Measurements from ENCODE around the gene APPBP2. TPM values are rescaled to one million over a fixed set of nuclear protein-coding genes. Genes with fewer than 3 reads are reported as not detected.

Gene APPBP2
- total RNA-seq, 1 experiment from 2014 or later: 44.9 TPM

DNA sequence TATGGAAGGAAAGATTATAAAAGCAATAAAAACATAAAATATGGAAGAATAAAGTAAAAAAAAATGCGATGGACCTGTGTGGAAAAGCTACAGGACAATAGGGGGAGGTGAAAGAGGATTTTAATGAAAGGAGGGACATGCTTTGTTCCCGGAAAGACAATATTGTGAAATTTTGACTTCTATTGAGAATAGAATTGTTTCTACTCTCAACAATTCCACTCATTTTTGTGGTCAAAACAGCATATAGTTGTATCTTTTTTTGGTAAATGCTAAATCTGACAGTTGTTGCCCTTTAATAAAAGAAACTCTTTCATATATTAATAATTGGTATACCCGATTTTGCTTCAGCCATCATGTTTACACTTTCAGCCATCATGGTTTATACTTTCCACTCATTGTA is 22.9 kb upstream of the APPBP2 start:
- Histone ChIP-seq H3K4me3 (ENCODE audit: low read depth, low read length, poor library complexity, severe bottlenecking) (no peak overlapping the region), H3K27me3 (replicated peaks; ENCODE audit: insufficient read depth, low read depth, low read length, poor library complexity) (no peaks in the 10 kb centered on the region), H3K27ac (ENCODE audit: low read depth, low read length, poor library complexity, severe bottlenecking) (no peak overlapping the region), H3K4me1 (ENCODE audit: insufficient read depth, low read length, poor library complexity, severe bottlenecking) (no peaks in the 10 kb centered on the region), H3K9me3 (ENCODE audit: low read depth, low read length, poor library complexity, severe bottlenecking) (no peaks in the 10 kb centered on the region), H3K36me3 (ENCODE audit: insufficient read depth, low read length, poor library complexity, severe bottlenecking) (no peaks in the 10 kb centered on the region)
- intact Hi-C loops (cut with micrococcal nuclease; ENCODE audit: unreplicated experiment): no loop called here
- TF ChIP-seq EZH2 (IDR thresholded peaks at IDR 0.05; ENCODE audit: borderline replicate concordance, low read depth, low read length, poor library complexity, severe bottlenecking): no peak
- TF ChIP-seq, protein P1, sequence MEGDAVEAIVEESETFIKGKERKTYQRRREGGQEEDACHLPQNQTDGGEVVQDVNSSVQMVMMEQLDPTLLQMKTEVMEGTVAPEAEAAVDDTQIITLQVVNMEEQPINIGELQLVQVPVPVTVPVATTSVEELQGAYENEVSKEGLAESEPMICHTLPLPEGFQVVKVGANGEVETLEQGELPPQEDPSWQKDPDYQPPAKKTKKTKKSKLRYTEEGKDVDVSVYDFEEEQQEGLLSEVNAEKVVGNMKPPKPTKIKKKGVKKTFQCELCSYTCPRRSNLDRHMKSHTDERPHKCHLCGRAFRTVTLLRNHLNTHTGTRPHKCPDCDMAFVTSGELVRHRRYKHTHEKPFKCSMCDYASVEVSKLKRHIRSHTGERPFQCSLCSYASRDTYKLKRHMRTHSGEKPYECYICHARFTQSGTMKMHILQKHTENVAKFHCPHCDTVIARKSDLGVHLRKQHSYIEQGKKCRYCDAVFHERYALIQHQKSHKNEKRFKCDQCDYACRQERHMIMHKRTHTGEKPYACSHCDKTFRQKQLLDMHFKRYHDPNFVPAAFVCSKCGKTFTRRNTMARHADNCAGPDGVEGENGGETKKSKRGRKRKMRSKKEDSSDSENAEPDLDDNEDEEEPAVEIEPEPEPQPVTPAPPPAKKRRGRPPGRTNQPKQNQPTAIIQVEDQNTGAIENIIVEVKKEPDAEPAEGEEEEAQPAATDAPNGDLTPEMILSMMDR (conservative IDR thresholded peaks at IDR 0.05; ENCODE audit: low read depth, low read length): no peak
- ChIA-PET POLR2A (ENCODE audit: low non-redundant PET) (no interaction called here), CTCF (interaction anchor here (0.6 kb wide), 1 partner anchor 1006 kb away, joined by 4 read pairs; no protein-coding TSS in a partner anchor)
- no peak for DNase-seq (ENCODE audit: low spot score)
- no TSS peak for BruUV-seq (replicated peaks)

DNA sequence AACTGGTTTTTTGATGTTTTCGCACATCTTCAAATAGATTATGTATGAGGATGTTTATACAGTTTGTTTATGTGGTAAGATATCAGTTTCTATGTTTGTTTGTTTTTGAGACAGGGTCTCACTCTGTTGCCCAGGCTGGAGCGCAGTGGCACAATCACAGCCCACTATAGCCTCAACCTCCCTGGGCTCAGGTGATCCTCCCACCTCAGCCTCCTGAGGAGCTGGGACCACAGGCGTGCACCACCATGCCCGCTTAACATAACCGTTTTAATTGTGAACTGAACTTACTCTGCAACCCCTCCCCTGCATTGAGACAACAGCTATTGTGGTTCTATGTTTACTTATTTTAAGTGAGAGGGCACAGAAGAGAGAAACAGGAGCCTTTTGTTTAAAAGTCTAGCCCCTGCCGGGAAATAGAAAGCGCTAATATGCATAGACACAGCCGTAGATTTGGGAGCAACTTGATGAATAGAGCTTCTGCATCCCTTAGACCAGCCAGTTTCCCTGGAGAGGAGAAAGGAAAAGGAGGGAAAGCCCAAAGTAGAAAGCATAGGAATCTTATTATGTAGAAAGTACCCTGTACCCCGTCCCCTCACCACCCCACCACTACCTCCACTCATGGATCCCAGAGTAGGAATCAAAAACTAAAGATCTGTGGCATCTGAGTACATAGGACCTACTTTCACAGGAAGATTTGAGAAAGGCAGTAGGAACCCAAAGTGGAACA is 19.6 kb upstream of the APPBP2 start:
- BruUV-seq (replicated peaks): no TSS peak
- TF ChIP-seq EZH2 (IDR thresholded peaks at IDR 0.05; ENCODE audit: borderline replicate concordance, low read depth, low read length, poor library complexity, severe bottlenecking): no peak
- TF ChIP-seq, protein P1 (conservative IDR thresholded peaks at IDR 0.05; ENCODE audit: low read depth, low read length): no peak
- Histone ChIP-seq H3K27me3 (replicated peaks; ENCODE audit: insufficient read depth, low read depth, low read length, poor library complexity) (no peaks in the 10 kb centered on the region), H3K9me3 (ENCODE audit: low read depth, low read length, poor library complexity, severe bottlenecking) (no peaks in the 10 kb centered on the region), H3K27ac (ENCODE audit: low read depth, low read length, poor library complexity, severe bottlenecking) (no peak overlapping the region), H3K36me3 (ENCODE audit: insufficient read depth, low read length, poor library complexity, severe bottlenecking) (no peaks in the 10 kb centered on the region), H3K4me1 (ENCODE audit: insufficient read depth, low read length, poor library complexity, severe bottlenecking) (no peaks in the 10 kb centered on the region), H3K4me3 (ENCODE audit: low read depth, low read length, poor library complexity, severe bottlenecking) (no peak overlapping the region)
- ChIA-PET CTCF (no interaction called here), POLR2A (ENCODE audit: low non-redundant PET) (interaction anchor here (0.6 kb wide), 1 partner anchor 54 kb away, joined by 3 read pairs; the partner anchor contains the start of gene PPM1D)
- no peak for DNase-seq (ENCODE audit: low spot score)
- intact Hi-C loops (cut with micrococcal nuclease; ENCODE audit: unreplicated experiment): no loop called here

GRCh38 chr17:60542071-60542470 is 16.0 kb upstream of the APPBP2 start:
- no peaks in the 10 kb centered on the region for H3K36me3 ChIP-seq (ENCODE audit: insufficient read depth, low read length, poor library complexity, severe bottlenecking)
- no TSS peak for BruUV-seq (replicated peaks)
- H3K9me3 ChIP-seq (ENCODE audit: low read depth, low read length, poor library complexity, severe bottlenecking): no peaks in the 10 kb centered on the region
- intact Hi-C loops (cut with micrococcal nuclease; ENCODE audit: unreplicated experiment): no loop called here
- CTCF ChIA-PET: no interaction called here
- no peaks in the 10 kb centered on the region for H3K27me3 ChIP-seq (replicated peaks; ENCODE audit: insufficient read depth, low read depth, low read length, poor library complexity)
- H3K4me1 ChIP-seq (ENCODE audit: insufficient read depth, low read length, poor library complexity, severe bottlenecking): no peaks in the 10 kb centered on the region
- no peak for TF ChIP-seq EZH2 (IDR thresholded peaks at IDR 0.05; ENCODE audit: borderline replicate concordance, low read depth, low read length, poor library complexity, severe bottlenecking)
- TF ChIP-seq, protein P1 (conservative IDR thresholded peaks at IDR 0.05; ENCODE audit: low read depth, low read length): no peak
- POLR2A ChIA-PET (ENCODE audit: low non-redundant PET): no interaction called here
- no peak overlapping the region for H3K27ac ChIP-seq (ENCODE audit: low read depth, low read length, poor library complexity, severe bottlenecking)
- no peak overlapping the region for H3K4me3 ChIP-seq (ENCODE audit: low read depth, low read length, poor library complexity, severe bottlenecking)
- DNase-seq (ENCODE audit: low spot score): no peak
